Measurements from ENCODE around the gene THRA. TPM values are rescaled to one million over a fixed set of nuclear protein-coding genes. Genes with fewer than 3 reads are reported as not detected.

THRA gene
- total RNA-seq, 1 experiment from 2014 or later, result 11.7 TPM

- Histone ChIP-seq H3K27ac (ENCODE audit: low read length) (no peak overlapping the region), H3K36me3 (ENCODE audit: control insufficient read depth, insufficient read depth, low read length) (peaks cover 3% of the 10 kb centered on the region; the same call in 1 of the 2 replicates), H3K9me3 (ENCODE audit: control insufficient read depth, insufficient read depth, low read depth, low read length) (no peaks in the 10 kb centered on the region), H3K4me3 (ENCODE audit: low read depth in 2 of 2, low read length in 2 of 2) (no peak overlapping the region), H3K4me1 (ENCODE audit: control insufficient read depth, insufficient read depth, low read length) (no peaks in the 10 kb centered on the region), H3K27me3 (ENCODE audit: control insufficient read depth, insufficient read depth, low read length) (no peaks in the 10 kb centered on the region)
- POLR2A ChIA-PET, result no interaction called here
- CTCF ChIA-PET, result no interaction called here
- ATAC-seq, result no peak
- in situ Hi-C loops (cut with HindIII; ENCODE audit: low pct_unique_long_range_greater_than_20kb, low sequenced_read_pairs), result no loop called here
- no TSS peak for BruUV-seq (replicated peaks)
- intact Hi-C loops (cut with micrococcal nuclease; ENCODE audit: unreplicated experiment), result no loop called here
- no peak for DNase-seq (ENCODE audit: low read depth, low spot score)
- TF ChIP-seq TCF7L2 (IDR thresholded peaks at IDR 0.05; ENCODE audit: low read depth, low read length), result no peak
- no peak for TF ChIP-seq REST (IDR thresholded peaks at IDR 0.05; ENCODE audit: insufficient read depth in 1 of 2, low read depth in 2 of 2, low read length in 1 of 2)
- no peak for TF ChIP-seq CTCF (IDR thresholded peaks at IDR 0.05)
- TF ChIP-seq POLR2AphosphoS5 (IDR thresholded peaks at IDR 0.05; ENCODE audit: low read depth, low read length), result no peak
- TF ChIP-seq SIN3A (IDR thresholded peaks at IDR 0.05; ENCODE audit: borderline replicate concordance, insufficient read depth, low read depth, low read length), result no peak
Measured at GRCh38 chr17:40033339-40033738, 29.4 kb upstream of the THRA start.

GRCh38 chr17:40034426-40035161 lies 28.2 kb upstream of the THRA start:
- Histone ChIP-seq H3K27ac (ENCODE audit: low read length) (no peak overlapping the region), H3K9me3 (ENCODE audit: control insufficient read depth, insufficient read depth, low read depth, low read length) (no peaks in the 10 kb centered on the region), H3K4me1 (ENCODE audit: control insufficient read depth, insufficient read depth, low read length) (peaks cover 8% of the 10 kb centered on the region; the same call in 1 of the 2 replicates), H3K27me3 (ENCODE audit: control insufficient read depth, insufficient read depth, low read length) (no peaks in the 10 kb centered on the region), H3K4me3 (ENCODE audit: low read depth in 2 of 2, low read length in 2 of 2) (no peak overlapping the region), H3K36me3 (ENCODE audit: control insufficient read depth, insufficient read depth, low read length) (peaks cover 3% of the 10 kb centered on the region; the same call in 1 of the 2 replicates)
- BruUV-seq (replicated peaks), result no TSS peak
- ATAC-seq (no peak), DNase-seq (ENCODE audit: low read depth, low spot score) (no peak)
- in situ Hi-C loops (cut with HindIII; ENCODE audit: low pct_unique_long_range_greater_than_20kb, low sequenced_read_pairs), result no loop called here
- intact Hi-C loops (cut with micrococcal nuclease; ENCODE audit: unreplicated experiment), result no loop called here
- ChIA-PET CTCF (interaction anchor here (0.6 to 2.0 kb wide), 10 partner anchors 9 to 158 kb away, joined by 3 to 7 read pairs (median 4); partner anchors contain the start of gene MED24), POLR2A (interaction anchor here (0.6 to 1.0 kb wide), 2 partner anchors 13 to 109 kb away, joined by 3 to 4 read pairs; no protein-coding TSS in a partner anchor)
- TF ChIP-seq SIN3A (IDR thresholded peaks at IDR 0.05; ENCODE audit: borderline replicate concordance, insufficient read depth, low read depth, low read length), result no peak
- TF ChIP-seq TCF7L2 (IDR thresholded peaks at IDR 0.05; ENCODE audit: low read depth, low read length), result no peak
- no peak for TF ChIP-seq CTCF (IDR thresholded peaks at IDR 0.05)
- TF ChIP-seq REST (IDR thresholded peaks at IDR 0.05; ENCODE audit: insufficient read depth in 1 of 2, low read depth in 2 of 2, low read length in 1 of 2), result no peak

All from Panc1 (cell line).